KOPT-K1 (cell line): Measurements from ENCODE around the gene MTMR3.

Experiments used
- H3K27ac ChIP-seq: fragments of 200-600 bp; sonication (generic); 2 replicates; pipeline ENCODE4 v1.5.1; 2016; ENCODE audit warnings: antibody characterized with exemption, mild to moderate bottlenecking, low read depth, low read length; ENCODE audit not compliant: poor library complexity, severe bottlenecking
- H3K36me3 ChIP-seq: fragments of 200-600 bp; sonication (generic); 2 replicates; pipeline ENCODE4 v1.5.1; 2017; ENCODE audit warnings: antibody characterized with exemption, mild to moderate bottlenecking, low read length, moderate library complexity; ENCODE audit not compliant: insufficient read depth
- H3K9me3 ChIP-seq: fragments of 200-600 bp; sonication (generic); 2 replicates; pipeline ENCODE4 v1.5.1; 2017; ENCODE audit warnings: antibody characterized with exemption, low read length, mild to moderate bottlenecking; ENCODE audit not compliant: insufficient read depth, poor library complexity, severe bottlenecking

Gene MTMR3

GRCh38 chr22:29885610-29886009 lies 2.6 kb downstream of the MTMR3 start:
- H3K27ac ChIP-seq: no peak overlapping the region
- H3K9me3 ChIP-seq: no peaks in the 10 kb centered on the region
- no peaks in the 10 kb centered on the region for H3K36me3 ChIP-seq

GRCh38 chr22:29886596-29886995 lies 3.6 kb downstream of the MTMR3 start:
- Histone ChIP-seq H3K36me3 (no peaks in the 10 kb centered on the region), H3K9me3 (no peaks in the 10 kb centered on the region), H3K27ac (no peak overlapping the region)

GRCh38 chr22:29887358-29887757 lies 4.4 kb downstream of the MTMR3 start:
- Histone ChIP-seq H3K9me3 (no peaks in the 10 kb centered on the region), H3K36me3 (no peaks in the 10 kb centered on the region), H3K27ac (no peak overlapping the region)

- Histone ChIP-seq H3K9me3 (no peaks in the 10 kb centered on the region), H3K27ac (no peak overlapping the region), H3K36me3 (no peaks in the 10 kb centered on the region)
Measured at GRCh38 chr22:29890760-29891159, 7.8 kb downstream of the MTMR3 start.

GRCh38 chr22:29892315-29893156 lies 9.6 kb downstream of the MTMR3 start:
- Histone ChIP-seq H3K9me3 (no peaks in the 10 kb centered on the region), H3K36me3 (no peaks in the 10 kb centered on the region), H3K27ac (no peak overlapping the region)

- no peaks in the 10 kb centered on the region for H3K9me3 ChIP-seq
Measured at GRCh38 chr22:29901354-29901753, 18.4 kb downstream of the MTMR3 start.

GRCh38 chr22:29903371-29903770 lies 20.4 kb downstream of the MTMR3 start:
- Histone ChIP-seq H3K9me3 (no peaks in the 10 kb centered on the region), H3K36me3 (no peaks in the 10 kb centered on the region), H3K27ac (no peak overlapping the region)

More at GRCh38 chr22:29901354-29901753, 18.4 kb downstream of the MTMR3 start:
- no peaks in the 10 kb centered on the region for H3K36me3 ChIP-seq
- no peak overlapping the region for H3K27ac ChIP-seq

GRCh38 chr22:29904020-29904419 lies 21.0 kb downstream of the MTMR3 start:
- Histone ChIP-seq H3K9me3 (no peaks in the 10 kb centered on the region), H3K36me3 (no peaks in the 10 kb centered on the region), H3K27ac (no peak overlapping the region)

GRCh38 chr22:29907753-29908515 lies 25.0 kb downstream of the MTMR3 start:
- Histone ChIP-seq H3K9me3 (no peaks in the 10 kb centered on the region), H3K27ac (no peak overlapping the region), H3K36me3 (no peaks in the 10 kb centered on the region)

- no peaks in the 10 kb centered on the region for H3K36me3 ChIP-seq
- no peaks in the 10 kb centered on the region for H3K9me3 ChIP-seq
- no peak overlapping the region for H3K27ac ChIP-seq
Measured at GRCh38 chr22:29912141-29912540, 29.2 kb downstream of the MTMR3 start.

GRCh38 chr22:29912605-29913398 lies 29.8 kb downstream of the MTMR3 start:
- no peaks in the 10 kb centered on the region for H3K9me3 ChIP-seq
- H3K36me3 ChIP-seq: no peaks in the 10 kb centered on the region
- no peak overlapping the region for H3K27ac ChIP-seq

- Histone ChIP-seq H3K27ac (no peak overlapping the region), H3K9me3 (no peaks in the 10 kb centered on the region), H3K36me3 (no peaks in the 10 kb centered on the region)
Measured at GRCh38 chr22:29914165-29914564, 31.2 kb downstream of the MTMR3 start.

- no peaks in the 10 kb centered on the region for H3K9me3 ChIP-seq
- H3K27ac ChIP-seq: no peak overlapping the region
- no peaks in the 10 kb centered on the region for H3K36me3 ChIP-seq
Measured at GRCh38 chr22:29914991-29915533, 32.1 kb downstream of the MTMR3 start.

- H3K9me3 ChIP-seq: no peaks in the 10 kb centered on the region
- no peak overlapping the region for H3K27ac ChIP-seq
- no peaks in the 10 kb centered on the region for H3K36me3 ChIP-seq
Measured at GRCh38 chr22:29916007-29916544, 33.1 kb downstream of the MTMR3 start.
